Activated gamma-delta T cell treated with anti-CD3 and anti-CD28 coated beads, Interleukin-2, amount 50 U/mL, for 16 hours (primary cell): Measurements from ENCODE around the gene ATG101.
A peak's percentile ranks its signal among the peaks of the same experiment; 100 is the strongest.
"Not testable (repeated sequence)": the region's sequence is repeated elsewhere in the genome, so short reads cannot be mapped to it uniquely, and the experiment has no call there.

Source experiments
- DNase-seq: peaks from one replicate; pipeline ENCODE4 v3.0.0-alpha.2; 2020; ENCODE audit warnings: low read depth

Gene ATG101

GRCh38 chr12:52116222-52117125, 46.7 kb downstream of the ATG101 start:
- peak; percentile 22 for DNase-seq

DNA sequence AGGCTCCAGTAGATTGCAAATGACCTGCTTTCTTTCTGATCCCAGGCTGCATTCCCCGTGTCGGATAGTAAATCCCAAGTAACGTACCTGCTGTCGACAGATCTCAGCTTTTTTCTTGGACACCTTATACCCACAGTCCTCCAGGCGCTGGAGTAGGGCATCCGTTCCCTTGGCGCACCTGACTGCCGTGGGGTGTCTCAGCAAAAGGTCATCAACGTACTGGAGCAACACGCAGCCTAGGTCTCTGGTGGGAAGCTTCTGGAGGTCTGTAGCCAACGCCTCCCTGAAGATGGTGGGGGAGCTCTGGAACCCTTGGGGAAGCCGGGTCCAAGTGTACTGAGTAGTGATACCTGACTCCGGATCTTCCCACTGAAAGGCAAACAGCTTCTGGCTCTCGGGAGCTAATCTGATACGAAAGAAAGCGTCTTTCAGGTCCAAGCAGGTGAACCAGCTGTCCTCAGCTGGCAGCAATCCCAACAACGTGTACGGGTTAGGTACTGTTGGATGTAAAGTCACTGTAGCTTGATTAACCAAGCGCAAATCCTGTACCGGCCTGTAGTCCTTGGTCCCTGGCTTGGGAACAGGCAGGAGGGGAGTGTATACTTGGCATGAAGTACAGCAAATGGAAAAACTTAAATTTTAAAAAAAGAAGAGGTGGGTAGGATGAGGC, 48.2 kb downstream of the ATG101 start:
- not testable (repeated sequence) for DNase-seq

- DNase-seq = no peak
These were observed 49.8 kb downstream of the ATG101 start for GRCh38 chr12:52119398-52120254.

DNA sequence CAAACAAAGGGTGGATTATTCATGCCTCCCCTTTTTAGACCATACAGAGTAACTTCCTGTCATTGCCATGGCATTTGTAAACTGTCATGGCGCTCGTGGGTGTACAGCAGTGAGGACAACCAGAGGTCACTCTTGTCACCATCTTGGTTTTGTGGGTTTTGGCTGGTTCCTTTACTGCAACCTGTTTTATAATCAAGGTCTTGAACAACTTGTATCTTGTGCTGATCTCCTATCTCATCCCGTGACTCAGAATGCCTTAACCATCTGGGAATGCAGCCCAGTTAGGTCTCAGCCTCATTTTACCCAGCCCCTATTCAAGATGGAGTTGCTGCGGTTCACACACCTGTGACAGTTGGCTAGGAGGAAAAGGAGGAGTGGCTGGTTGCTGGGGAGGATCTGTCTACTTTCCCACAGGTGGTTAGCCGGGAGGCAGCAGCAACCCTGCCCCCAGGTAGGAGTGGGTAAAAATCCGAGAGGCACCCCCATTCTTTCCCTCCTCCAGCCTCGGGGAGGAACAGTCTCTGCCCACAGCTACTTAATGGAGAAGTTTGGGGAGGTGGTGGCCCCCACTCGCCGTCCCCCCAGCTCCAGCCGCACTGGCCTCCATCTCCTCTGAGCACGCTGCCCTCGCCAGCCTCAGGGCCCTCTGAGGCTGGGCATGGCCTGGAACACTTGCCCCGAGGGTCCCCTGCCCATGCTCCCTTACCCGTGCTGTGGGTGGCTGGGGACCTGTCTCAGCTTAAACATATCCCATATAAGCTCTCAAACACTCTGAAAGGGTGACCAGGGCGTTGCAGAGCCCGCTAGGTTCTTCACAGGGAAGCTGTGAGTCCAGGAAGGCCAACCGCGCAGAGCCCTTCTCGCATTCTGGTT, 51.4 kb downstream of the ATG101 start:
- DNase-seq = no peak

DNA sequence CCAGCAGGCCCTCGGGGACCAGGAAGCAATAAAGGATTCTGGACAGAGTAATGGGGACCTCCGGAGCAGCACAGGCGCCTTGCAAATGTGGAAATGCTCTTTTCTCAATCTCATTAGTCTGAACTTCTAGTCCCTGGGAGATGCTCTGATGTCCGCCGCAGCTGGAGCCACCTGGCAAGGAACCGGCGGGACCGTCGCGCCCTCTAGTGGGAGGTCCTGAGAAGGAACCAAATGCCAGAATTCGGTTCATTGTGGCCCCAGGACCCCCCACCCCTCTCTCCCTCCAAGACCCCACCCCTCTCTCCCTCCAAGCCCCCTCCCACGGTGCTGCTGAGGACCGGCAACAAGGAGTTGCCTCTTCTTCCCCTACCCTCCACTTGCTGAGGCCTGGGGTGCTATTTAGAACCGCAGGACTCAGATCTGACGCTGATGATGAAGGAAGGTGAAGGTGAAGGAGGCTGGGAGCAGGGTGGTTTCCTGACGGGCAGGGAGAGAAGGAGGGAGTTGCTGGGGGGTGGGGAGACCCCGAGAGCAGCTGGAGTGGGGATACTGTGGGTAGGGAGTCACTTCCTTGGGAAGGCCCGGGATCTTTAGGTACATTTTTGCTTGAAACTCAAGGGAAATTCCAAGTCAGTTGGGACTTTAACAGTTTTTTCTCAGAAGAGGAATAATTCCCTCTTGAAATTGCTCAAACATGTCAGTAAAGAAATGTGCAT, 52.2 kb downstream of the ATG101 start:
- peak; percentile 42 for DNase-seq

GRCh38 chr12:52122540-52122871, 52.7 kb downstream of the ATG101 start:
- DNase-seq = no peak

DNA sequence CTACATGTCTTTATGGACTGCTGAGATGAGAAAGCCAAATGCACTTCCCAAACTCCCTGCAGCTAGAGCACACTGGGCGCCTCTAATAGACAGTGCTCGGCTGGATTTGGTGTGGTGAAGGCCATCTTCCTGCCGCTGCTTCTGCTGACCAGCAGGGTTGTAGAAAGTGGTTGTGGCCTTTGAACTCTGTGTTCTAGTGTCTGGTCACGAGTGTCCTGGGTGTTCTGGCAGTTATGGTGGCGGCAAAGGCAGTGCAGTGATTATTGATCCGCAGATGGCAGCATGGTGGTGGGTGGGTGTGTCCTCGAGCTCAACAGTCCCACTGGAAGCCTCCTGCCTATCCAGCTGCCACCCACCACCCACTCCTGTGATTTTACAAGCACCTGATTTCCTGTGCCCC, 53.1 kb downstream of the ATG101 start:
- DNase-seq = no peak

DNA sequence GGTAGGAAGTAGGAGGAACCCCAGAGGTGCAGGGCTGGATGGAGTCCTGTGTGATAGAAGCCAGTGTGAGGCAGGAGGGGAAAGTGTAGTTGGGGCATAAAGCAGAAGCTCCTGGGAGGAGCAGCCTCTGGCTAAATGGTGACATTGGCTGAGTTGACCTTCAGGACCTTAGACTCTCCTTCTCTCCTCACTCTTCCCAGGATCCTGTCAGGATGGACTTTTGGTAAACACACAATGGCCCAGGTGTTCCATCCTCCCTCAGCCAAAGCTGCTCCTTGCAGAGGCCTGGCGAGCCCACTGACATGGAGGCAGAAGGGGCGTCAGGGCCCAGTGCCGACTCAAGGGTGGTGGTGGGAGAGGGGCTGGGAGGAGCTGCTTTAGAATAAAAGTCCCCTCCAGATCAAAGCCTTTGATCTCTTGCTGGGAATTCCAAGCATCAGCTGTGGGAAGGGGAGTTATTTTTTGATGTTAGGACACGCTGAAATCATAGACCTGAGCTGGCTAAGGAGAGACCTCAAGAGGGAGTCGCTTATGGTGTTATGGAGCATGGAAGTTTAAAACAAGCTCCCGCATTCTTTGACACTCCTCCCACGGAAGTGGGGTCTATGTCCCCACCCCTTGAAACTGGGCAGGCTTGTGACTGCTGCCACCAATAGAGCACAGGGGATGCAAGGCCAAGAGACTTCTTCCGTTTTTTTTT, 53.9 kb downstream of the ATG101 start:
- no peak for DNase-seq

DNA sequence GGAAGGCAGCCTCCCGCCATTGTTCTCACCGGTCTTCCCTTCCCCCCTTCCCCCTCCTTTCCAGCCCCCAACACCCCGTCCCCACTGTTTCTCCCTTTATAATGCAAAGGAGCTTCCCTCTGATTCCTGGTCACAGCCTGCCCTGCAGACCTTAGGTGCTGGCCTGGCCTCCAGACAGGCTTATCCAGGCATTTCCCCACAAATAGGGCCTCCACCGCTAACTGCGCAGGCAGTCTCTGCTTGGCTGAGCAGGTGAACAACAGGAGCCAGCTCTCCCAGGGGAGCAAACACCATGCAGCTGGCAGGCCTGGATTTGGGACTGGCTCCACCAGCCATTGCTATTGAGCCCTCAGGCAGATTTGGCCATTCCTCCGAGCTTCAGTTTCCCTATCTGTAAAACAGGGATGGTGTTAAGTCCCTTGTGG, 55.7 kb downstream of the ATG101 start:
- DNase-seq = no peak

DNA sequence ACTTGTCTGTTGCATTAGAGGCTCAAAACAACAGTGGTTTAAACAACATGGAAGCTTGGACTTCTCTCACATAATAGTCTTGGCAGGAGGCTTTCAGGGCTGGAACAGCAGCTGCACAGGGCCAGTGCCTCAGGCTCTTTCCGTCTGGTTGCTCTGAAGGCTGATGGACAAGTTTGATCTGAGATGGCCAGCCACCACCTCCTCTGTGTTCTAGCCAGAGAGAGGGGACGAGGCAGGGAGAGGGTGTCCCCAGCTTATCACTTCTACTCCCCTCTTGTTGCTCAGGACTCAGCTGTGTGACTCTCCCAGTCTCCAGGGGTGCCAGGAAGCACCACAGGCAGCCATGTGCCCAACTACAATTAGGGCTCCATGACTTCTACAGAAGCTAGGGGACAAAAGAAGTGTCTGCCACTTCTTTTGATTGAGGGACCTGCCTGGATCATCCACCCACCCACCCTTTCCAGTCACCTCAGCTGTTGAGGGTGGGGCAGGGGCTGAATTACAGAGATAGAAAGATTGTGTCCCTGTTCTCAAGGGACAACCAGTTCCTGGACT, 56.3 kb downstream of the ATG101 start:
- DNase-seq = no peak
